HG02610 (cell line): ENCODE data around the gene ITSN1.
"Not testable (repeated sequence)": the region's sequence is repeated elsewhere in the genome, so short reads cannot be mapped to it uniquely, and the experiment has no call there.

ENCODE experiments used
- ATAC-seq: cut with Tn5 transposase; IDR thresholded peaks from one replicate; pipeline ENCODE4 v1.9.1; 2021; ENCODE audit warnings: mild to moderate bottlenecking, moderate library complexity; ENCODE audit not compliant: unreplicated experiment

ITSN1 gene

DNA sequence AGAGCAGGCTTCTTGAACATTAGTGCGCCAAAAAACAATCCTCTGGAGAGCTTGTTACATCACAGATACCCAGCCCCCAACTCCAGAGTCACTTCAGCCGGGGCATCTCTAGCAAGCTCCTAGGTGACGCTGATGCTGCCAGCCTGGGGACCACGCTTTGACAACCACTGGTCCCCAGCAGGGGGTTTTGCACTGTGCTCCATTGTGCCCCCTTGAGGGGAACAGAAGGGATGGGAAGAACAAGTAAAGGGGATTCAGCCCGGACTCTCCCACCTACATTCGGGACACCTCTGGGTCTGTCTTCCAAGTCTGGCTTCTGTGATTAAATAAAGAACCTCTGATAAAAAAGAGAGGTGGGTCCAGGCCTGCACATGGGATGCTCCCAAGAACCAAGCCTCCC, 212.9 kb downstream of the ITSN1 start:
- no peak for ATAC-seq

DNA sequence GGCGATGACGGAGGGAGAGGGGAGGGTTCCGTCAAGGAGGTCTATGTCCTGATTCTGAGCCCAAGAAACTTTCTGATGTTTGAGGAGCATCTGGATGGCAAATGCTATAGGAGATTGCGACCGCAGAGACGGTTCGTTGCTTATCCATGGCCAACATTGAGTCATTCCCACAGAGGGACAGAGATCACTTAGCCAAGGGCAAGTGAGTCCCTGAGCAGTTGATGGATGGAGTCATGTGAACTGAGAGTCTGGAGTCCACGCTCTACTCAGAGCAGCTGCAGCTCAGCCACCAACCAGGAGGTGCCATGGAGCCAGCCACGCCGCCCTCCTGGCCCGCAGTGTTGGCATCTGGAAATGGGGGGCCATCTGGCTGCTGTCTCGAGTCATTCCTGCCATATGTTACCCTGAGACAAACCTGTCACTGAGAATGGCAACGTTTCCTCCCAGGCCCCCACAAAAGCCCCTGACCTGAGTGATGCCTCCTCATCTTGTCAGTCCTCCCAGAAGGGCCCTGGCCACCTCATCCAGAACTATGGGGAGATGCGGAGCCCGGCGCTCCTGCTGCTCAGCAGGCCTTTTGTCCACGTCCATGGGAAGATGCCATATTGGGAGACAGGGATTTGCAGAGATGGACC, 214.7 kb downstream of the ITSN1 start:
- no peak for ATAC-seq

DNA sequence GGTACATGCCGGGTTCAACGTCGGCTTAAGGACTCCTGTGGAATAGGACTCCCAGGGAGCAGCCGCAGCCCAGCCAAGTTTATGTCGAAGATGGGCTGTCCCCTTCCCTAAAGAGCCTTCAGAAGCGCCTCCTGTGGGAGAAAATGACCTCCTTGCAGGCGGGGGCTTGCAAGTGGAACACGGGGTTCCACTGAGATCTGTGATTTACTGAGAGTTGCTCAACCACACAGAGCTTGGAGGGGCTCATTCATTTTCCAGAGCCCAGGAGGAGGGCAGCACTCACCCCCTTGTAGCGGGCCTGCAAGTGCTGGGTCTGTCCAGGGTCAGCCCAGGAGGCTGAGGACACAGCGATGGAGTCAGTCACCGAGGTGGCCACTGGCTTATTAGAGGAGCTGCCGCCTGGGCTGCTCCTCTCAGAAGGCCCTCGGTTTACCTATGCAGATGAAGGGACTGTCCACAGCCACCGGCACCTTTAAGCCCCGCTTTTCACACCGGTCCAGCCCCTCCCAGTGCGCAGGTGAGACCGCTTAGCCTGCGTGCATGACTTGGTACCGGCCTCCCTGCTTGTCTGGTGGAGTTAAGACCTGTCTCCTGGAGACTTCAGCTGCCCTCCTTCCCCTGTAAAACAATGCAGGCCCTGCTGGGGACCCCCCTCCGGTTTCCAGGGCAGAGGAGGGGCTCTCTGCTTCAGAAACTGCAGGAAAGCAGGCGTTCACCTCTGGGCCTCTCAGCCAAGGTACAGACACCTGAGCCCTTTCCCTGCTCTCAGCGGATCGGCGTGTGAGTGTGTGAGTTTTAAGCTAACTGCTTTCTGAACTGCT, 215.8 kb downstream of the ITSN1 start:
- ATAC-seq, result no peak

DNA sequence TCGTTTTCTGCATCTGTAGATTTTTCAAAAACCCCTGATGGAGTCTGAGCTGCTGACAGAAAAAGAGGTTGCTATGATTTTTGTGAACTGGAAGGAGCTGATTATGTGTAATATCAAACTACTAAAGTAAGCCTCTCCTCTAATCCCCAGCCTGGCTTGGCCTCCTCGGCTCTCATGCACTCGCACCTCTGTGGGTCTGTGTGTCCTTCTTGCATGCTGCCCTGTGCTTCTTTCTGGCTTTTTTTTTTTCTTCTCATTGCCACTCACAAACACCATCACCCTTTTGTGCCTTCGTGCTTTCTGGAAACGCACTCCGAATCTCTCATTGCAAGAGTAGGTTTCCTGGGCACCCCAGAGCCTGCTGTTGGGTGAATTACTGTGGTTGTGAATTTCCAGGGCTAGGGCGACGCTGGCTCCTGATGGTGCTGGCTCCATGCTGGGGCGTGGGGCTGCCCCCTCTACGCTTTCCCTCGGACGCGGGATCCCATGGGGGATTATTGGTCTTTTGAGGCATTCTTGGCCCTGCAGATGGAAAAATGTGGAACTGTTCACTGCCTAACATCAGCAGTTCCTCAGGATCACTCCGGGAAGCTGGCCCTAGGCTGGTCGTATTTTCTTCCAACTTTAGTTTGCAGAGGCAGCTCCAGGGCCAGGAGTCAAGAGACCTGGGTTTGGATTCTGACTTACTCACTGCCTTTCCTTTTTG, 216.5 kb downstream of the ITSN1 start:
- ATAC-seq, result no peak

DNA sequence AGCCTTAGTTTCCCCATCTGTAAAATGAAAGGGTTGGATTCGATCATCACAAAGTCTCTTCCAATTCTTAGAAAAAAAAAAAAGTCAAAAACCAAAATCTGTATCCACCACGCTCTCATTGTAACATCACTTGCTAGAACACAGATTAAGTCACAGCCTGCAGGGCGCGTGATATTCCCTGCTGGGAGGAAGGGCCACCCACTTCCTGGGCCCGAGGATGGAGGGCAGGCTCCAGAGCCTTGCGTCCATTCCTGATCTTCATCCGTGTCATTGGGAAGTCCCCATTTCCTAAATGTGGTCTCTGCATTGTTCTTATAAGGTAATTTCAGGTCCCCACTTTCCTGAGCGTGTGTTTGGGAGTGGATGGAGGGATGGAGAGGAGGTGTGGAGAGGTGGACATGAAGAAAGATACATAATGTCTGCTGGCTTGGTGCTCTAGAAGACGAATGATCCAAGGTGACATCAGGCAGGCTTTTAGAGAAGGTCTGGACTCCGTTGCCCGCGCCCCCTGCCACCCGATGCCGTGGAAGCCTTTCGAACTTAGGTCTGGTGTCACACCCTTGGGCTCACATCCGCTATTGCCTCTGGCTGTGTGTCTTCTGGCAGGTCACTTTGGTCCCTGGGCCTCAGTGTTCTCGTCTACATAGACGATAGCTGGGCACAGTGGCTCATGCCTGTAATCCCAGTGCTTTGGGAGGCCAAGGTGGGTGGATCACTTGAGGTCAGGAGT, 217.2 kb downstream of the ITSN1 start:
- no peak for ATAC-seq

DNA sequence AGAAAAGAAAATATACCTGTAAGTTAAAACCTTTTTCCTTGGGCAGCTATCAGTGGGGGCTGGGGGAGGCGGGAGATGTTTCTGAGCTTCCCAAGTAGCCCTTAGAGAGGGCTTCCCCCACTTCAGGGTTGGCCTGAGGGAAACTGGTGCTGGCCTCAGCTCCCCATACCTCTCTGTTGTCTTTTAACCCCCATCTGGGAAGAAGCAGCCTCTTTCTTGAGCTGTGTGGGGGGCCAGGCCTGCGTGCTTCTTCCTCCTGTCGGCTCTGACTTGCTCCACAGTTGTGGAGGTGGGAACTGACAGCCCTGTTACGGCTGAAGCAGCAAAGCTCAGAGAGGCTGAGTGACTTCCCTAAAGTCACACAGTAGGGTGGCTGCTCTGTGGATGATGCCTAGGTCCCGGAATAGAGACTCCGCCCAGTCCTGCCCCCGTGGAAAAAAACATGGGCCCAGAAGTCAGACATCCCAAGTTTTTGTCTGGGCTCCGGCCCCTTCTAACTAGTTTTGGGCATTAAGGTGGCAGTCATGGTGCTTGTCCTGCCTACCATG, 218.1 kb downstream of the ITSN1 start:
- no peak for ATAC-seq

DNA sequence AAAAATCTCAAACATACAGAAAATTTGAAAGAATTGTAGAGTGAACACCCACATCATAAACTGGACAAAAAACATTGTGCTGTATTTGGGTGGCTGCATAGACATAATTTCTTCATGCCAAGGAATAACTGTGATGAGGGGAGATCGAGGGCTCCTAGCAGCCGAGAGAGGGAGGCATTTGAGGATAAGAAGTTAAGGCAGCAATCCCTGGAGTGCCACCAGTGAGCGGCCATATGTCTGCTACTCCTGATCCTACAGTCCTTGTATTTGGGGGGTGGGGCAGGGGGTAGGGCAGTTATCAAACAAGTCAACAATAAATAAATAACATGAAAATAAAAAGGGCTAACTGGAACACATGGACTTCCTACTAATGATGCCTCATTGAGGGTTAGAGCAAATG, 218.8 kb downstream of the ITSN1 start:
- no peak for ATAC-seq

DNA sequence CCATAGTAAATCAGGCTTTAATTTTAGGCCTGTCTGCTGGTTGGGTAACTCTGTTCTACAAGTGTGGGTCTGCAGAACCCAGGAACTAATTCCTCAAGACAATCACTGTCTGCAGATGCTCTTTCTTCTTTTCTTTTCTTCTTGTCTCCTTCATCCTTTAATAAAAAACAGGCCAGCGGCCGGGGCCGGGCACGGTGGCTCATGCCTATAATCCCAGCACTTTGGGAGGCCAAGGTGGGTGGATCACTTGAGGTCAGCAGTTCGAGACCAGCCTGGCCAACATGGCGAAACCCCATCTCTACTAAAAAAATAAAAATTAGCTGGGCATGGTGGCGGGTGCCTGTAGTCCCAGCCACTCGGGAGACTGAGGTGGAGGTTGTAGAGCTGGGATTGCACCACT, 220.9 kb downstream of the ITSN1 start:
- not testable (repeated sequence) for ATAC-seq

DNA sequence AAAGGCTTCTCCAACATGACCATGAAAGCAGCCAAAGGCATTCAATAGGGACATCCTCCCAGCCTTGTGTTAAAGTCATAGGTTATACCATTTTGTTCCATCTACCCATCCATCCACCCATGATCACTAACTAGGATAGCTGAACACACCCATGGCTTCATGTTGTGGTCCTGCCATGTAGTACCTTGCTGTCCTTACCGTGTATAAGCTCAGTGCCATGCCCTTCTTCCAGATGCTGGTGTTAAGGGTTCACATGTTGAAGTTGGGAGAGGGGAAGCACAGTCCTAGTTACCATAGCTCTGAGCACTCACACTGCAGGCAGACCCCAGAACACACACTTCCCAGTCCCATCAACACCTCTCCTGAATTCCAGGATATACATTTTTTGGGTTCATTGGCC, 221.8 kb downstream of the ITSN1 start:
- ATAC-seq, result no peak

DNA sequence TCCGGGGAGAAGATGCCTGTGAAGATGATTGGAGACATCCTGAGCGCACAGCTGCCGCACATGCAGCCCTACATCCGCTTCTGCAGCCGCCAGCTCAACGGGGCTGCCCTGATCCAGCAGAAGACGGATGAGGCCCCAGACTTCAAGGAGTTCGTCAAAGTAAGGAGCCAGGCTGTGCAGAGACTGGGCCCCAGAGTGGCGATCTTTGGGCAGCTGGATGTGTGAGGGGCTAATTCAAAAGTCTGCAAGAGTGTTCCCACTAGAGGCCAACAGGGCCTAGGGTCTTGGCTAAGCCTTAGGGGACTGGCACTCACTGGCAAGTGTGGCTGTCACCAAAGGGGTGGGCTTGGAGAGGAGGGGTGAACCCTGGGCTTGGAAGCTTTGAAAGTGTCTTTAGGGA, 222.9 kb downstream of the ITSN1 start:
- no peak for ATAC-seq

DNA sequence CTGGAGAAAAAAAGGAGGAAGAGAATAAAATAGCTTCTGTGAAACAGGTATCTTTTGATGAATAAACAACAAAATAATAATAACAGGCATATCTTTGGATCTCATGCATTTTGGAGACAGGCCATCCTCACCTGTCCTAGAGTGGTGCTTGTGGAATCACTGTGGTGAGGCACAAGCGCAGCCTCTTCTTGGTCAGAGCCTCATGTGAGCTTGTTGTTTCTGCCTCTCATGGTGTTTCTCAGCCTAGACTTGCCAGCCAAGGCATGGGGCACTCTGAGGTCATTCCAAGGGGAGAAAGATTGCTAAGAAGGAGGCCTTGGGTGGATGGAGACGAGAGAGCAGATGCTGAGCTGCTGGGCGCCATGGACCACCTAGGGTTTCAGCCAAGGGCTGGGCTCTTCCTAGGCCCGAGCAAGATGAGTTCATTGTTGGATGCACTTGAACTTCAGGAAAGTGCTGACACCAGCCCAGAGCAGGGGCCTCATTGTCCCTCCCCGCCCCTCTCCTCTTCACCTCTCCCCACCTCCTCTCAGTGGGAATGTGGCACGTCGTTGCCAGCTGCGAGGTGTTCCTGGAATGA, 223.8 kb downstream of the ITSN1 start:
- no peak for ATAC-seq

DNA sequence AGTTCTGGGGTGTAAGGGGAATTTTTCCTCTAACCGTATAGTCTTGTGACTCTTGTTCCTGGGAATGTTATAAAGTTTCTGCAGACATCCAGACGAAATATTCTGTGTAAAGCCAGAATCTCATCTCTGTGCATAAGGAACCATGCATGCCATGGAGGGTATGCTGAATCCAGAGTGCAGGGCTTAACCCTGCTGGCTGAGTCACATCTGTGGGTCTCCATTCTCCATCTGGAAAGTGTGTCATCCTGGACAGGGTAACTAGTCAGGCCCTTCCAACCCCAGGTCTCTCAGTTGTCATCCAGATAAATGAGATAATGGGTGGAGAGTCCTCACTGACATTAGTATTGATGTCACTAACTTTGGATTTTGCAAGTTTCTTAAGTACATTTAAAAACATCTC, 224.5 kb downstream of the ITSN1 start:
- ATAC-seq, result no peak

DNA sequence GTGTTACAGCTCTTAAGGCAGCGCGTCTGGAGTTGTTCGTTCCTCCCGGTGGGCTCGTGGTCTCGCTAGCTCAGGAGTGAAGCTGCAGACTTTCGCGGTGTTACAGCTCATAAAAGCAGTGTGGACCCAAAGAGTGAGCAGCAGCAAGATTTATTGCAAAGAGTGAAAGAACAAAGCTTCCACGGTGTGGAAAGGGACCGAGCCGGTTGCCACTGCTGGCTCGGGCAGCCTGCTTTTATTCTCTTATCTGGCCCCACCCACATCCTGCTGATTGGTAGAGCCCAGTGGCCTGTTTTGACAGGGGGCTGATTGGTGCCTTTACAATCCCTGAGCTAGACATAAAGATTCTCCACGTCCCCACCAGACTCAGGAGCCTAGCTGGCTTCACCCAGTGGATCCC, 225.6 kb downstream of the ITSN1 start:
- not testable (repeated sequence) for ATAC-seq

DNA sequence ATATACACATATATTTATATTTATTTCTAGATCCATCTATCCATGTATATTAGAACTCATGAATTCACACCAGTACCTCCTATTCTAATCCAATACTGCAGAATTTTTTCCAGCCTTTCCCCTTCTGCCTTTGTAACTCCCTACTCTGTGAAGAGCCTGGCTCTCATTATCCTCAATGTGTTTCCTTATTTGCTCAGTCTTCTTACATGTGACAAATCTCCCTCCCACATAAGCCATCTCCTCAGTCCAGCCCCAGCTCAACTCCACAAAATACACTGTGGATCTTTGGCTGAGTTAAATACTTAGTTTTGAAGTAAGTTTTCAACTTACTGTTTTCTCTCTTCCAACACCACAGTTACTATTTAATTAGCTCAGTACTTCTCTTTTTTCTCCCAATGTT, 227.6 kb downstream of the ITSN1 start:
- ATAC-seq, result no peak

DNA sequence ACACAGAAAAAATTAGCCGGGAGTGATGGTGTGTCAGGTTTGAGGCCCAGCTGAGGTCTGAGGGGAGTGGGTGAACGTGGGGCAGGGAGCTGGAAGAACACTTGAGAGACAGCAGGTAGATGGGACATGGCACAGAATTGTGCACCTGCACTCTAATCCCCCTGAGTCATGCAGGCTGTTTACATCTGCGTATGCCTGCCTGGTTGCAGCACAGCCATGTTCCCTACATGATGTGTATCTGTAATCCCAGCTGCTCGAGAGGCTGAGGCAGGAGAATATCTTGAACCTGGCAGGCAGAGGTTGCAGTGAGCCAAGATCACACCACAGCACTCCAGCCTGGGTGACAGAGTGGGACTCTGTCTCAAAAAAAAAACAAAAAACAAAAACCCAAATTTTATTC, 228.5 kb downstream of the ITSN1 start:
- no peak for ATAC-seq

DNA sequence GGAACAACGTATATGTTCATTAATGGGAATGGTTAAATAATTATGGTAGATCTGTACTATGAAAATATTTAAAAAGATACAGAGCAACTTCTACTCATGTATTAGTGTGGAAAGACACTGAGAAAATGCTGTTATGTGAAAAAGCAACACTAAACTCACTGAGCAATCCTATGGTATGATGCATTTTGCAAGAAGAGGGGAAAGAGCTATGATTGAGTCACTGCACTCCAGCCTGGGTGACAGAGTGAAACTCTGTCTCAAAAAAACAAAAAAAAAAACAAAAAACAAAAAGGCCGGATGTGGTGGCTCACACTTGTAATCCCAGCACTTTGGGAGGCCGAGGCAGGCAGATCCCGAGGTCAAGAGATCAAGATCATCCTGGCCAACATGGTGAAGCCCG, 228.9 kb downstream of the ITSN1 start:
- ATAC-seq, result no peak

DNA sequence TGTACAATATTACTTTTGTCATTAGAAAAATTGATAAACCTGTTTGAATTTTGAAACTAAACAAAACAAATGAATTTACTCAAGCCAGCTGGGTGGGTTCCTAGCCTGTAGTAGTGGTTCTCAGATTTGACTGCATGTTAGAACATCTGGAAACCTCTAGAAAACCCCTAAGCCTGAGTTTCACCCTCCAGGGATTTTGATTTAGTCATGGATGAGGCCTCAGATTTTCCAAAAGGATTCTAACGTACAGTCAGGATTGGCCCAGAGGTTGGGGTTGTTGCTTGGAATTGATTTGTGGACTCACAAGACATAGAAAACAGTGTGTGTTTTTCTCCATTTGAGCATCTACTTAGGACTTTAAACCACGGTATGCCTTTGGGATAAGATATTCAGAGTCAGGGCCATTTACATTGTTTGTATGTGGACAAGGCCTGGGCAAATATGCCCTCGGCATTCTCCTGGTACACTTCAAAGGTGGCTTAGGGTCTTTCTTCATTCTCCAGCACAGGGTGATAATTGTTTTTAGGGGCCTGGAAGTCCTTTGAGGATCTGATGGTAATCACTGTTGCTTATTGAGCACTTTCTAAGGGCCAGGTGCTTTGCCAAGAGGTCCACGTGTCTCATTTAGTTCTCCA, 230.7 kb downstream of the ITSN1 start:
- ATAC-seq, result no peak

DNA sequence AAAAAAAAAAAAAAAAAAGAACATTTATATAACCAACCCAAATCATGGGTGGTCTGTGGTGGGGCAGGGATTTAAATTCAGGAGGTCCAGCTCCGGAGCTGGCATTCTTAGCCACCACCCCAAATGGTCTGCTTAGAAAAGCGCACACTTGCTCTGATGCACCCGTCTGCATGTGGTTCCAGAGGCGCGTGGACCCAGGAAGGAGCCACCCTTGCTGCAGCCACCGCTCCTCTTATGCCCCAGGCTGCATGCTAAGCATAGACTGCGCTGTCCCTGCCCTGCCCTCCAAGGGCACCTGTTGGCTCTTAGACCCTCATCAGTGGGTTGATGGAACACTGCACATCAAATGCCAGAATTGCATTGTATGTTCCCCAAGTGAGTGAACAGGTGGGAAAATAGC, 231.9 kb downstream of the ITSN1 start:
- ATAC-seq, result no peak

DNA sequence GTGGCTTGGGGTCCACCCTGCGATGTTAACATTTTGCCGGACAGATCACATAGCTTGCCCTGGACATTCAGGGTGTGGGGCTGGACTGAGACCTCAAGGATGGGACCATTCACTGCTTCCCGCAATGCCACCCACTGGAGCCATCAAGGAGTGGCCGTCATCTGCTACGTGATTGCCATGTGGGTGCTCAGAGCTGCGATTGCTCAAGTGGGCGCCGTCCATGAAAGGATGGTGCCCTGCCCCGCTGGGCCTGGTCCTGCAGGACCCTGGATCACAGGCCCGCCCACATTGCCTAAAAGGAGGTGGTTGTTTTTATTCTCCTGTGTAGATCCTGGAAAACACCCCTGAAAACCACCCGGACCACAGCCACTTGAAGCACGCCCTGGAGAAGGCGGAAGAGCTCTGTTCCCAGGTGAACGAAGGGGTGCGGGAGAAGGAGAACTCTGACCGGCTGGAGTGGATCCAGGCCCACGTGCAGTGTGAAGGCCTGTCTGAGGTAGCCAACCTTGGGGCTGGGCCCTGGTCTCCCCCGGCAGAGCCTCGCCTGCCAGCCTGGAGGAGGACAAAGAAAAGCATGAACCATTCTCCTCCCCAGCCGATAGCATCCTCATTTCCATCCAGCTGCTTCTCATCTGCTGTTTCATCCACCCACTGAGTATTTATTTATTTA, 232.9 kb downstream of the ITSN1 start:
- no peak for ATAC-seq

DNA sequence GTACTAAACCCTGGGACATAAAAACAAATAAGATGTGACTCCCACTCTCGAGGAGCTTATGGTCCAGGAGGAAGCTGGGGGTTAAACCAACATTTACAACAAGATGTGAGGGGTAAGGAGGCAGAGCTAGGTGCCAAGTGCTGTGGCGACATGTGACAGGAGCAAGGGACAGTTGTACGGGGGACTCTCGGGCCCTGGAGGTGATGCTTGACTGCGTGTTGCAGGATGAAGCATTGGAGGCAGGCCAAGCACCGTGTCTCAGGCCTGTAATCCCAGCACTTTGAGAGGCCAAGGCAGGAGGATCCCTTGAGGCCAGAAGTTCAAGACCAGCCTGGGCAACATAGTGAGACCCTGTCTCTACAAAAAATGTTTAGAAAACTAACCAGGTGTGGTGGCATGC, 236.5 kb downstream of the ITSN1 start:
- no peak for ATAC-seq
